Activated CD4-positive, CD25-positive, alpha-beta regulatory T cell (primary cell): ENCODE results near the gene THY1.

Experiments
- DNase-seq, 4 experiments: peaks; one replicate each; lab custom pipeline; 2025; lab: John Stamatoyannopoulos, UW

The THY1 gene

GRCh38 chr11:119369132-119369925, 53.6 kb downstream of the THY1 start:
- DNase-seq, result no peak

GRCh38 chr11:119368121-119369034, 54.6 kb downstream of the THY1 start:
- no peak for DNase-seq

GRCh38 chr11:119367661-119368120, 55.3 kb downstream of the THY1 start:
- no peak for DNase-seq
